ENCODE results near the gene FRMPD3. TPM values are rescaled to one million over a fixed set of nuclear protein-coding genes. Genes with fewer than 3 reads are reported as not detected.

FRMPD3 gene
- total RNA-seq, 1 donor from 2014 or later: 0.64 TPM

DNA sequence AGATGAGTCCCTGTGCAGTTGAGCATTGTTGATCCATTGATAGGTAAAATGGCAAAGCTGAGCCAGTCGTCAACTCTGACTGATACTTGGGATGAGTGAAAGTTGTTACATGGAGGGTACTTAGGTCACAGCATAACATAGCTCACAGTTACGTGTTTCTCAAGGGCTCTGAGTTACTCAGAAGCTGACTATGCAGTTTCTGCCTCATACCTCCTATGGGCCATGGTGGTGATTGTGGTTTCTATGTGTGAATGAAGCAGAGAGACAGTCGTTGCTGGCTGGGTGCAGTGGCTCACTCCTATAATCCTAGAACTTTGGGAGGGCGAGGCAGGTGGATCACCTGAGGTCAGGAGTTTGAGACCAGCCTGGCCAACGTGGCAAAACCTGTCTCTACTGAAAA is 30.8 kb downstream of the FRMPD3 start:
- TF ChIP-seq, protein P1, sequence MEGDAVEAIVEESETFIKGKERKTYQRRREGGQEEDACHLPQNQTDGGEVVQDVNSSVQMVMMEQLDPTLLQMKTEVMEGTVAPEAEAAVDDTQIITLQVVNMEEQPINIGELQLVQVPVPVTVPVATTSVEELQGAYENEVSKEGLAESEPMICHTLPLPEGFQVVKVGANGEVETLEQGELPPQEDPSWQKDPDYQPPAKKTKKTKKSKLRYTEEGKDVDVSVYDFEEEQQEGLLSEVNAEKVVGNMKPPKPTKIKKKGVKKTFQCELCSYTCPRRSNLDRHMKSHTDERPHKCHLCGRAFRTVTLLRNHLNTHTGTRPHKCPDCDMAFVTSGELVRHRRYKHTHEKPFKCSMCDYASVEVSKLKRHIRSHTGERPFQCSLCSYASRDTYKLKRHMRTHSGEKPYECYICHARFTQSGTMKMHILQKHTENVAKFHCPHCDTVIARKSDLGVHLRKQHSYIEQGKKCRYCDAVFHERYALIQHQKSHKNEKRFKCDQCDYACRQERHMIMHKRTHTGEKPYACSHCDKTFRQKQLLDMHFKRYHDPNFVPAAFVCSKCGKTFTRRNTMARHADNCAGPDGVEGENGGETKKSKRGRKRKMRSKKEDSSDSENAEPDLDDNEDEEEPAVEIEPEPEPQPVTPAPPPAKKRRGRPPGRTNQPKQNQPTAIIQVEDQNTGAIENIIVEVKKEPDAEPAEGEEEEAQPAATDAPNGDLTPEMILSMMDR (IDR thresholded peaks at IDR 0.05): no peak

DNA sequence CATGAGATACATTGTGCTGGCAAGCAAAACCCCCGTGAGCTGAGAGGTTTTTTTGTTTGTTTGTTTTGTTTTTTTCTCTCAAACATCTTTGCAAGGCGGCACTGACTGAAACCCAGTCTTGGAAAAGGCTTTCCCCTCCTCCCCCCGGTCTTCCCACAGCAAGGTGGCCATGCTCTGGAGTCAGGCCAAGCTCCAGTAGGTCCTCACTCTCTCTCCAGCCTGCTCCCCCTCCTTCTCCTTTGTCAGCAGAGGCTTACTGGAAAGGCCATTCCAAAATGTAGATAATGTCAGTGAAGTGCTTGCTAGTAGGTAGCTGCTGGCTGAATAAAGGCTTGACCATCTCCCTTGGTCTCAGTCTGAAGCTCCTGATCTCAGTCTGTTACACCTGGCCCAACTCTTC is 32.6 kb downstream of the FRMPD3 start:
- intact Hi-C loops (cut with DNase I): no loop called here
- no peak overlapping the region for H3K4me3 ChIP-seq
- no peaks in the 10 kb centered on the region for H3K27me3 ChIP-seq
- H3K36me3 ChIP-seq: no peaks in the 10 kb centered on the region
- H3K27ac ChIP-seq: no peak overlapping the region
- no peak for DNase-seq (ENCODE audit: low spot score in 2 of 2)
- H3K9me3 ChIP-seq: no peaks in the 10 kb centered on the region
- no peaks in the 10 kb centered on the region for H3K4me1 ChIP-seq
- TF ChIP-seq, protein P1 (IDR thresholded peaks at IDR 0.05): no peak

More for the DNA sequence above, 30.8 kb downstream of the FRMPD3 start:
- no peak for DNase-seq (ENCODE audit: low spot score in 2 of 2)
- Histone ChIP-seq H3K36me3 (no peaks in the 10 kb centered on the region), H3K9me3 (no peaks in the 10 kb centered on the region), H3K27me3 (no peaks in the 10 kb centered on the region), H3K27ac (no peak overlapping the region), H3K4me3 (no peak overlapping the region), H3K4me1 (no peaks in the 10 kb centered on the region)
- intact Hi-C loops (cut with DNase I): no loop called here

DNA sequence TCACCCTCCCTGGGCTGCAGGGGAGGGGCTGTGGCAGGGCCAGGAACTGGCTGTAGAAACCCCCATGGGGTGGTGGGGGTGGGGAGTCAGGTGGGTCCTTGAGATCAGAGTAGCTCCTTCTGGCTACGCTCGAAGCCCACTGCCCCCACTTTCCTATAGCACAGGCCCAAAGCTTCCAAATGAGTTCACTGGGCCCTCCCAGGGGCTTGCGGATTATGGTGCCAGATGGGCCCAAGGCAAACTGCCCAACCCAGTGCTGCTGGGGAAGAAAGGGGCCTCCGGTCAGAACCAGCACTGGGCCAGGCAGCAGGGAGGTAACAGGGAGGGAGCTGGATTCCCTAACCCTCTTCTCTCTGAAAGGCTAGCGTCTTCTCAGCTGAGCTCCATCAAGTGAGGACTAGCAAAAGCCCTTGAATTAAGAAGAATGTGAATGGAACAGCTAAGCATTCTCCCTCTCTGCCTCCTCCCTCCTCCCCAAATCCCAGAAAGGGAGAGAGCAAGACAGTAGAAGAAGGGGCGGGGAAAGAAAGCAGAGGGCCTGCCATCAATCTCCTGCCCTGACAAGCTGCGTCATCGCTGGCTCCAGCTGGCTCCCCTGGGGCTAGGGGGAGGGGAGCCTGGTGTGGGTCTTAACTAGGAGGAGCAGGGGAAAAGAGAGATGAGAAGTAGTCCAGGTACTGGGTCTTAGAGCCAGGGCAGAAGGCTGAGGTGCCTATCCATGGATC is 34.7 kb downstream of the FRMPD3 start:
- Histone ChIP-seq H3K4me3 (no peak overlapping the region), H3K27me3 (no peaks in the 10 kb centered on the region), H3K4me1 (no peaks in the 10 kb centered on the region), H3K36me3 (no peaks in the 10 kb centered on the region), H3K9me3 (no peaks in the 10 kb centered on the region), H3K27ac (no peak overlapping the region)
- intact Hi-C loops (cut with DNase I): no loop called here
- no peak for DNase-seq (ENCODE audit: low spot score in 2 of 2)
- TF ChIP-seq, protein P1 (IDR thresholded peaks at IDR 0.05): no peak

DNA sequence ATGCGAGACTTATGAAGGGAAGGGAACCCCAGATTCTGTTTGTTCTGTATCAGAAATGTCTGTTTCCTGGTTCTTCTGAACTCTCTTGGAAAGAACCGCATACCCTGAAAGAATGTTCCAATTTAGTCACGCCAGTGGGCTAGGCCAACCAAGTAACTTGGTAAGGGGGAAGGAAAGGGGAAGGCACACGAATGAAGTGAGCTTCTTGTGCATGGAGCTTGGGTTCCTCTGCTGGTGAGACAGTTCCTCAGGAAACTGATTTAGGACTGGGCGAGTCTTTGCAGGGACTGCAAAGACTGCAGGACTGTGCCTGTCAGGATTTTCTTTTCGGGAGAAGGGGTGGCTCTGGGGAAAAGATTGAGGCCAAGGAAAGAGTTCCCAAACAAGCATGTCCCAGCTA is 35.6 kb downstream of the FRMPD3 start:
- no peak overlapping the region for H3K27ac ChIP-seq

DNA sequence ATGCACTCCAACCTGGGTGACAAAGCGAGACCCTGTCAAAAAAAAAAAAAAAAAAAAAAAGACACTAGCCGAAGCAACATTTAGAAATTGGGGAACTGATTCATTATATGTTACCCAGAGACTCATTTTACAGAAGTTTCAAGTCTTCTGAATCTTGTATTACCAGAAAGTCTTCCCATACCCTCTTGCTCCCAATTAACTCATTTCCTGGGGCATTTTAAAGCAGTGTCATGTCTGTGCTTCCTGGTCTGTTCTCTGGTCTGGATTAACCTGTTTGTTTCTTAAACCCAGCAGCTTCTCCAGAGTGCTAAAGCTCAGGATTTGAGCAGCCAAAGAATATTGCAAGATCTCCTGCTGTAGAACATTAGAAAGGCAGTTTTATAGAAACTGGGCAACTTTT is 43.7 kb downstream of the FRMPD3 start:
- intact Hi-C loops (cut with DNase I): no loop called here
- Histone ChIP-seq H3K27ac (no peak overlapping the region), H3K9me3 (no peaks in the 10 kb centered on the region), H3K27me3 (no peaks in the 10 kb centered on the region), H3K4me1 (no peaks in the 10 kb centered on the region), H3K4me3 (no peak overlapping the region), H3K36me3 (no peaks in the 10 kb centered on the region)
- TF ChIP-seq, protein P1 (IDR thresholded peaks at IDR 0.05): no peak
- no peak for DNase-seq (ENCODE audit: low spot score in 2 of 2)

More for the DNA sequence above, 35.6 kb downstream of the FRMPD3 start:
- H3K36me3 ChIP-seq: no peaks in the 10 kb centered on the region
- no peaks in the 10 kb centered on the region for H3K4me1 ChIP-seq
- intact Hi-C loops (cut with DNase I): no loop called here
- no peaks in the 10 kb centered on the region for H3K27me3 ChIP-seq
- no peak overlapping the region for H3K4me3 ChIP-seq
- H3K9me3 ChIP-seq: no peaks in the 10 kb centered on the region
- DNase-seq (ENCODE audit: low spot score in 2 of 2): no peak
- TF ChIP-seq, protein P1 (IDR thresholded peaks at IDR 0.05): no peak
